ENCODE measurements around the gene AP4E1. TPM values are rescaled to one million over a fixed set of nuclear protein-coding genes. Genes with fewer than 3 reads are reported as not detected.

AP4E1 gene
- polyA plus RNA-seq, 1 donor from 2014 or later, result 8.6 TPM

GRCh38 chr15:50925281-50925680, 16.8 kb downstream of the AP4E1 start:
- Histone ChIP-seq H3K9me2 (ENCODE audit: insufficient read depth, low read length) (no peaks in the 10 kb centered on the region), H2AFZ (ENCODE audit: low read depth, low read length) (no peak overlapping the region), H3K27me3 (ENCODE audit: insufficient read depth, low read depth, low read length) (no peaks in the 10 kb centered on the region), H3K79me2 (replicated peaks; ENCODE audit: insufficient read depth, low read length) (no peaks in the 10 kb centered on the region), H3K27ac (ENCODE audit: low read length) (no peak overlapping the region), H4K20me1 (ENCODE audit: insufficient read depth) (no peaks in the 10 kb centered on the region), H3K9ac (ENCODE audit: low read length) (no peak overlapping the region), H3F3A (ENCODE audit: insufficient read depth, low read length, poor library complexity, severe bottlenecking) (no peaks in the 10 kb centered on the region), H3K9me3 (ENCODE audit: low read length) (no peaks in the 10 kb centered on the region), H3K36me3 (ENCODE audit: insufficient read depth, low read length) (peaks cover 3% of the 10 kb centered on the region), H3K4me3 (ENCODE audit: low read length) (no peak overlapping the region), H3K4me2 (ENCODE audit: low read length) (no peak overlapping the region)
- no peak for TF ChIP-seq EZH2 (IDR thresholded peaks at IDR 0.05; ENCODE audit: borderline replicate concordance, insufficient read depth, low read length, poor library complexity, severe bottlenecking)
- no peak for TF ChIP-seq TAF1 (IDR thresholded peaks at IDR 0.05; ENCODE audit: low read depth)
- no peak for TF ChIP-seq EP300 (conservative IDR thresholded peaks at IDR 0.05; ENCODE audit: poor library complexity, severe bottlenecking)
- TF ChIP-seq REST (IDR thresholded peaks at IDR 0.05; ENCODE audit: borderline replicate concordance), result no peak
- no peak for TF ChIP-seq MXI1 (conservative IDR thresholded peaks at IDR 0.05; ENCODE audit: poor library complexity, severe bottlenecking)
- TF ChIP-seq SMC3 (conservative IDR thresholded peaks at IDR 0.05; ENCODE audit: poor library complexity), result no peak
- TF ChIP-seq RAD21 (conservative IDR thresholded peaks at IDR 0.05), result no peak
- TF ChIP-seq POLR2AphosphoS5 (IDR thresholded peaks at IDR 0.05), result no peak
- no peak for TF ChIP-seq CTCF (IDR thresholded peaks at IDR 0.05; ENCODE audit: poor library complexity, severe bottlenecking)

GRCh38 chr15:50929062-50929461, 20.6 kb downstream of the AP4E1 start:
- no peak overlapping the region for H3K4me2 ChIP-seq (ENCODE audit: low read length)
- no peaks in the 10 kb centered on the region for H3K27me3 ChIP-seq (ENCODE audit: insufficient read depth, low read depth, low read length)
- H3K36me3 ChIP-seq (ENCODE audit: insufficient read depth, low read length), result no peaks in the 10 kb centered on the region
- no peak overlapping the region for H3K4me3 ChIP-seq (ENCODE audit: low read length)
- H3K9me3 ChIP-seq (ENCODE audit: low read length), result no peaks in the 10 kb centered on the region
- H3K9ac ChIP-seq (ENCODE audit: low read length), result no peak overlapping the region
- TF ChIP-seq REST (IDR thresholded peaks at IDR 0.05; ENCODE audit: borderline replicate concordance), result no peak
- no peak for TF ChIP-seq CTCF (IDR thresholded peaks at IDR 0.05; ENCODE audit: poor library complexity, severe bottlenecking)
- TF ChIP-seq RAD21 (conservative IDR thresholded peaks at IDR 0.05), result no peak
- no peak for TF ChIP-seq TAF1 (IDR thresholded peaks at IDR 0.05; ENCODE audit: low read depth)
- no peak for TF ChIP-seq MXI1 (conservative IDR thresholded peaks at IDR 0.05; ENCODE audit: poor library complexity, severe bottlenecking)
- TF ChIP-seq SMC3 (conservative IDR thresholded peaks at IDR 0.05; ENCODE audit: poor library complexity), result no peak
- no peak for TF ChIP-seq EP300 (conservative IDR thresholded peaks at IDR 0.05; ENCODE audit: poor library complexity, severe bottlenecking)
- TF ChIP-seq POLR2AphosphoS5 (IDR thresholded peaks at IDR 0.05), result no peak
- no peak for TF ChIP-seq EZH2 (IDR thresholded peaks at IDR 0.05; ENCODE audit: borderline replicate concordance, insufficient read depth, low read length, poor library complexity, severe bottlenecking)
- H2AFZ ChIP-seq (ENCODE audit: low read depth, low read length), result no peak overlapping the region
- no peaks in the 10 kb centered on the region for H3K79me2 ChIP-seq (replicated peaks; ENCODE audit: insufficient read depth, low read length)
- no peak overlapping the region for H3K27ac ChIP-seq (ENCODE audit: low read length)
- H4K20me1 ChIP-seq (ENCODE audit: insufficient read depth), result no peaks in the 10 kb centered on the region
- H3K9me2 ChIP-seq (ENCODE audit: insufficient read depth, low read length), result no peaks in the 10 kb centered on the region
- H3F3A ChIP-seq (ENCODE audit: insufficient read depth, low read length, poor library complexity, severe bottlenecking), result no peaks in the 10 kb centered on the region
